GM21360 (cell line): ENCODE measurements around the gene APOL3.
"Not testable (repeated sequence)": the region's sequence is repeated elsewhere in the genome, so short reads cannot be mapped to it uniquely, and the experiment has no call there.

ENCODE experiments used
- ATAC-seq: cut with Tn5 transposase; IDR thresholded peaks from one replicate; pipeline ENCODE4 v1.9.1; 2021; ENCODE audit warnings: mild to moderate bottlenecking, moderate library complexity; ENCODE audit not compliant: unreplicated experiment

APOL3 gene

DNA sequence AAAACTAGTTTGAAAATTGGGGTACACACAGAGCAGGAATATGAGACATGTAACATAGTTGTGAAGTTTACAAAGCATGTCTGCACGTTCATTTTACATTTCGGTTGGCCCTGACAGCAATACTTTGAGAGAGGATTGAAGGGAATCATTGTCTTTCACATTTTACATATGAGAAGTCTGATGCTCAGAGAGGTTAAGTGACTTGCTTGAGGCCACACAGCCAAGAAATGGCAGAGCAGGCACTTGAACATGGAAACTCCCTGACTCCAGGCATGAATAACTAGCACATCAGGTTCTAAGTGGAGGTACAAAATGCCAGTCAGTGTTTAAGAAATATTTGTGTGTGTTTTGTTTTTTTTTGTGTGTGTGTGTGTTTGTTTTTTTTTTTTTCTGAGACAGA is 53.6 kb downstream of the APOL3 start:
- no peak for ATAC-seq

DNA sequence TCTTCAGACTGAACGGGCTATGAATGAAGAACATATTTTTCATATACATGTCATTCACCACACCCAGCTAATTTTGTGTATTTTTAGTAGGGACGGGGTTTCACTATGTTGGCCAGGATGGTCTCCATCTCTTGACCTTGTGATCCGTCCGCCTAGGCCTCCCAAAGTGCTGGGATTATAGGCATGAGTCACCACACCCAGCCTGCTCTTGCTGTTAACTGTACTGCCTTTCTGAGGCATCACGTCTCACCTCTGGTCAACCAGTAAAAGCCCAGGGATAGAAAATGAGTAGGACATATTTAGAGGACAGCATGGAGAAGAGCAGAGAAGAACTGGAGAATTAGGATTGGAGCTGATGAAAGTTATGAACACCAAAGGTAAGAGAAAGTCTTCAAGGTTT is 55.6 kb downstream of the APOL3 start:
- no peak for ATAC-seq

DNA sequence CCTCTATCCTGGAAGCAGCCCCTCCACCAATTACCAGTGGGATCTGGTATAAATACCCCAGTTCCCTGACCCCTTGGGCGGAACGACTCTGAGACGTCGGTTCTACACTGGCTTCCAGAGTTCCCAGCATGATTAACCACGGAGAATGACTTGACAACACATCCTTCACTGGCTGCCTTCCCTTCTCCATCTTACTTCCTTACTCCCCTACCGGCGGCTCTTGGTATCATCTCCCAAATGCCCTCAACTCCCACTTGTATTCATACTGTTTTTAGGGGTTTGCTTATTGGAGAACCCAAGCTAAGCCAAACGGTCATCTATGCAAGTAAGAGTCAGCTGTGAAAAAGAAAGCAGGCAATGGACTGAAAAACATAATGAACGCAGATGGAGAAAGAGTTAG is 56.1 kb downstream of the APOL3 start:
- ATAC-seq, result no peak

DNA sequence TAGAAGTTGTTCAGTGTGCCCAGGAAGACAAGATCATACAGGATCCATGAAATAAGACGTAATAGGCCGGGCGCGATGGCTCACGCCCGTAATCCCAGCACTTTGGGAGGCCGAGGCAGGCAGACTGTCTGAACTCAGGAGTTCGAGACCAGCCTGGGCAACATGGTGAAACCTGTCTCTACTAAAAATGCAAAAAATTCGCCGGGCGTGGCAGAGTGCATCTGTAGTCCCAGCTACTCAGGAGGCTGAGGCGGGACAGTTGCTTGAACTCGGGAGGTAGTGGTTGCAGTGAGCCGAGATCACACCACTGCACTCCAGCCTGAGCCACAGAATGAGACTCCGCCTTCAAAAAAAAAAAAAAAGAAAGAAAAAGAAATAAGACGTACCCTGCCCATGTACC is 56.7 kb downstream of the APOL3 start:
- no peak for ATAC-seq

DNA sequence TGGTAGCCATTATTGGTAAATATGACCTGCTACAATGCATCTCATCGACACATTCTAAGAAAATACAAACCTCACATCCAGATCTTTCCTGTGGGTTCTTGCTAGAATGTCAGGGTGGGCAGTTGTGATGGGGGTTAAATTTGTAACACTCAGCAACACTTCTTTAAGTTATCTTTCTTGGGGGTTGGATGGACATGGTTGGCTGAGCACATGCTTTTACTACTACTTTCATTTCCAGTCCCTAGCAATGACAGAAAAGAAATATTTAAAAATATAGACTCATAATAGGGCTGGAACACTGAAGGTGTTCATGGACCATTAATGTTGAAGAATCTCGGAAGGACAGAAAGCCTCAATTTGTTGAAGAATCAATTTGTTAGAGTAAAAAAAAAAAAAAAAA is 57.6 kb downstream of the APOL3 start:
- ATAC-seq, result no peak

DNA sequence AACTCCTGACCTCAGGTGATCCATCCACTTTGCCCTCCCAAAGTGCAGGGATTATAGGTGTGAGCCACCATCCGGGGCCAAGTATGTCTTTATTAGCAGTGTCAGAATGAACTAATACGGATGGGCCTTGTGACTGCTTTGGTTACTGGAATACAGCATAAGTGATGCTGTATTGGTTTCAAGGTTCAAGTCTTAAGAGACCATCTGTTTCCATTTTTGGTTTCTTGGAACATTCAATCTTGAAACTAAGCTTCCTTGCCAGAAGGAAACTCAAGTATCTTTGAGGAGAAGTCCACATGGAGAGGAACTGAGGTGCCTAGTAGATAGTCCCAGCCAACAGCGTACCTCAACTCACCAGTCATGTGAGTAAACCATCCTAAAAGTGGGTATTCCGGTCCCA is 58.8 kb downstream of the APOL3 start:
- ATAC-seq, result no peak

DNA sequence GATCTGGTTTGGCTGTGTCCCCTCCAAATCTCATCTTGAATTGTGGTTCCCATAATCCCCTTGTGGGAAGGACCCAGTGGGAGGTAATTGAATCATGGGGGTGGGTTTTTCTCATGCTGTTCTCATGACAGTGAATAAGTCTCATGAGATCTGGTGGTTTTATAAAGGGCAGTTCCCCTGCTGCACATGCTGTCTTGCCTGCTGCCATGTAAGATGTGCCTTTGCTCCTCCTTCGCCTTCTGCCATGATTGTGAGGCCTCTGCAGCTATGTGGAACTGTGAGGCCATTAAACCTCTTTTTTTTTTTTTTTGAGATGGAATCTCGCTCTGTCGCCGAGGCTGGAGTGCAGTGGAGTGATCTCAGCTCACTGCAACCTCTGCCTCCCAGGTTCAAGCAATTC is 59.6 kb downstream of the APOL3 start:
- not testable (repeated sequence) for ATAC-seq

DNA sequence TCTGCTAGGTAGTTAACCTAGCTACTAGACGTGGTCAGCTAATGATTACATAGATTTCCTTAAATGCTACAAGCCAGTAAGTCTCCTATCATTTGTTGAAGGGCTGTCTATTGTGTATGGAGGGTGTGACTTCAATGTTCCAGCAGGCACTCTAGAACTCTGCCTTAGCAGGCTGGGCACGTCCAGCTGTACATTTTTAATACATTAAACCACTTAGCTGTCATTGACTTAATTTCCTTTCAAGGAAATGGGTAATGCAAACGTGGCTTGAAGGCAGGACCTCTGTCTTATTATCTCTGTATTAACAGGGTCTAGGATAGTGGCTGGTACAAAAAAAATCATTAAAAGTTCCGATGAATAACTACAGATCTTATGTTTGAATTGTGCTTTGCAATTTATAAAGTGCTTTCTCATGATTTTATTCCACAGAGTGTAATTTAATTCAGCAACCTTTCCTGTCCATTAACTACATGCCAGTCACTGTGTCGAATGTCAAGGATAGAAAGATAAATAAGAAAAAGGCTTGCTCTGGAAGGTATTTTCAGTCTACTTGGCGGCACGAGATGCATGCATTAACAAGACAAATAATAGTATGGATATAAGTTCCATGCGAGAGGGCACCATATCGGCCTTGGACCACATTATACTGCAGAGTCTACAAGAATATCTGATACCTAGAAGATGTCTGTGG is 60.3 kb downstream of the APOL3 start:
- ATAC-seq, result no peak

DNA sequence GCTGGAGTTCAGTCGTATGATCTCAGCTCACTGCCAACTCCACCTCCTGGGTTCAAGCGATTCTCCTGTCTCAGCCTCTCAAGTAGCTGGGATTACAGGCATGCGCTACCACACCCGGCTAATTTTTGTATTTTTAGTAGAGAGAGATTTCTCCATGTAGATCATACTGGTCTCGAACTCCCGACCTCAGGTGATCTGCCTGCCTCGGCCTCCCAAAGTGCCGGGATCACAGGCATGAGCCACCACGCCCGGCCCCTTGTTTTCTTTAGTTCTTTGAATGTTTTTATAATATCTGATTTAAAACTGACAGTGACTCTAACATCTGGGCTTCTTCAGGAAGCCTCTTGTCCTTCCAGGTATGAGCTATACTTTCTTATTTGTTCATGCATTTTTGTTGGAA is 61.0 kb downstream of the APOL3 start:
- not testable (repeated sequence) for ATAC-seq

DNA sequence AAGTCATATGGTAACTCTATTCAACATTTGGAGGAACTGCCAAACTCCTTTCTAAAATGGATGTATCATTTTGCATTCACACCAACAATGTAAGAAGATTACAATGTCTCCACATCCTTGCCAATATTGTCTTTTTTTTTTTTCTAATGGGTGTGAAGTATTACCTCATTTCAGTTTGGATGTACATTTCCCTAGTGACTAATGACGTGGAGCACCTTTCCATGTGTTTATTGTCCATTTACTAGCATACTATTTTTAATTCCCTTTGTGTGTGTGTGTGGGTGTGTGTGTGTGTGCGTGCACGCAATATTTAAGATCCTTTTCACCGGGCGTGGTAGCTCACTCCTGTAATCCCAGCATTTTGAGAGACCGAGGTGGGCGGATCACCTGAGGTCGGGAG is 62.7 kb downstream of the APOL3 start:
- ATAC-seq, result no peak

DNA sequence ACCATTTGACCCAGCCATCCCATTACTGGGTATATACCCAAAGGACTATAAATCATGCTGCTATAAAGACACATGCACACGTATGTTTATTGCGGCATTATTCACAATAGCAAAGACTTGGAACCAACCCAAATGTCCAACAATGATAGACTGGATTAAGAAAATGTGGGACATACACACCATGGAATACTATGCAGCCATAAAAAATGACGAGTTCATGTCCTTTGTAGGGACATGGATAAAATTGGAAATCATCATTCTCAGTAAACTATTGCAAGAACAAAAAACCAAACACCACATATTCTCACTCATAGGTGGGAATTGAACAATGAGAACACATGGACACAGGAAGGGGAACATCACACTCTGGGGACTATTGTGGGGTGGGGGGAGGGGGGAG is 69.8 kb downstream of the APOL3 start:
- ATAC-seq, result not testable (repeated sequence)
